Choroid plexus epithelial cell (primary cell): ENCODE measurements around the gene TMCO5A.

Experiments
- DNase-seq: peaks from one replicate; pipeline ENCODE4 v3.0.0-alpha.2; 2010; ENCODE audit warnings: low read depth
- H3K4me3 ChIP-seq: 2 replicates; pipeline ENCODE4 v1.5.1; 2011; ENCODE audit warnings: low read depth, mild to moderate bottlenecking, control low read depth, low read length, moderate library complexity
- TF ChIP-seq, protein P1 (sequence below): conservative IDR thresholded peaks from 2 replicates; pipeline ENCODE4 v1.5.1; 2011; ENCODE audit warnings: low read depth, mild to moderate bottlenecking, control low read depth, inconsistent platforms, low read length, moderate library complexity

TMCO5A gene

DNA sequence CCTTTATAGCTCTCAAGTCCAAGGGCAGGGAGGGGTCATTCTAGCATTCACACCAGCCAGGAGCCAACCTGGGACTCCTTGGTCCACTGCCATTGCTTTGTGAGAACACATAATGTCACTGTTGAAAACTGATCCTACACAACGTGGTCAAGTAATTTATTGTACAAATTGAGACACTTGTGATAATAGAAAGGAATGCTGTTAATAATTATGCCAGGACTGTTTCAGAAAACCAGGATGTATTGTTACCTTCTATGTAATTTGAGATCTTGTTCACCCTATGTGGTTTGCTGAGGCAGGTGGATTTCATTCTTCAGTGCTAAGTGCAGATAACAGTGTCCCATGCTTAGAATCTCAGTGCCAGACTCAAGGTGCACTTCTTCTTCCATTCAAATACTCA lies 33.3 kb downstream of the TMCO5A start:
- TF ChIP-seq, protein P1, sequence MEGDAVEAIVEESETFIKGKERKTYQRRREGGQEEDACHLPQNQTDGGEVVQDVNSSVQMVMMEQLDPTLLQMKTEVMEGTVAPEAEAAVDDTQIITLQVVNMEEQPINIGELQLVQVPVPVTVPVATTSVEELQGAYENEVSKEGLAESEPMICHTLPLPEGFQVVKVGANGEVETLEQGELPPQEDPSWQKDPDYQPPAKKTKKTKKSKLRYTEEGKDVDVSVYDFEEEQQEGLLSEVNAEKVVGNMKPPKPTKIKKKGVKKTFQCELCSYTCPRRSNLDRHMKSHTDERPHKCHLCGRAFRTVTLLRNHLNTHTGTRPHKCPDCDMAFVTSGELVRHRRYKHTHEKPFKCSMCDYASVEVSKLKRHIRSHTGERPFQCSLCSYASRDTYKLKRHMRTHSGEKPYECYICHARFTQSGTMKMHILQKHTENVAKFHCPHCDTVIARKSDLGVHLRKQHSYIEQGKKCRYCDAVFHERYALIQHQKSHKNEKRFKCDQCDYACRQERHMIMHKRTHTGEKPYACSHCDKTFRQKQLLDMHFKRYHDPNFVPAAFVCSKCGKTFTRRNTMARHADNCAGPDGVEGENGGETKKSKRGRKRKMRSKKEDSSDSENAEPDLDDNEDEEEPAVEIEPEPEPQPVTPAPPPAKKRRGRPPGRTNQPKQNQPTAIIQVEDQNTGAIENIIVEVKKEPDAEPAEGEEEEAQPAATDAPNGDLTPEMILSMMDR: no peak
- no peak overlapping the region for H3K4me3 ChIP-seq
- no peak for DNase-seq

DNA sequence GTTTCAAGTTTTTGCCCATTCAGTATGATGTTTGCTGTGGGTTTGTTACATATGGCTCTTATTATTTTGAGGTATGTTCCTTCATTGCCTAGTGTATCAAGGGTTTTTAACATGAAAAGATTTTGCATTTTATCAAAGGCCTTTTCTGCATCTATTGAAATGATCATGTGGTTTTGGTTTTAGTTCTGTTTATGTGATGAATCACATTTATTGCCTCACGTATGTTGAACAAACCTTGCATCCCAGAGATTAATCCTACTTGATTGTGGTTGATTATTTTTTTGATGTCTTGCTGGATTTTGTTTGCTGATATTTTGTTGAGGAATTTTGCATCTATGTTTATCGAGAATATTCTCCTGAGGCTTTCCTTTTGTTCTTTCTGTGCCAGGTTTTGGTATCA lies 39.4 kb downstream of the TMCO5A start:
- TF ChIP-seq, protein P1: no peak
- peak; percentile 42 for DNase-seq
- no peak overlapping the region for H3K4me3 ChIP-seq

DNA sequence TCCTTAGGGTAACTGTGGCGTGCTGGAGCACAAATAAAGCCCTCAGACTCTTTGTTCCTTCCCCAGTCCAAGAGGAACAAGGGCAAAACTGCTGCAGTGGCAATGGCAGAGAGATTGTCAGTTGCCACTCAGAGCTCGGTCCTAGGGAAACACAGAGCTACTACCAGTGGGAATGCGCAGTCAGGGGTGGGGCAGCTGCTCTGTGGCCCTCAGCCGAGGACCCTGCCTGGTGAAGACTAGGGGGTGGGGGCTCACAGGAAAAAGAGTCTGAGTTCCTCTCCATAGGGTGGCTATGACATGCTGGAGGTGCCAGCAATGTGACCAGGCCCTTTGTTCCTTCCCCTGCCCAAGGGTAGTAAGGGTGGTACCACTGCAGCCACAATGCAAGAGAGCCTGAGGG lies 43.8 kb downstream of the TMCO5A start:
- TF ChIP-seq, protein P1: no peak
- no peak for DNase-seq
- no peak overlapping the region for H3K4me3 ChIP-seq

DNA sequence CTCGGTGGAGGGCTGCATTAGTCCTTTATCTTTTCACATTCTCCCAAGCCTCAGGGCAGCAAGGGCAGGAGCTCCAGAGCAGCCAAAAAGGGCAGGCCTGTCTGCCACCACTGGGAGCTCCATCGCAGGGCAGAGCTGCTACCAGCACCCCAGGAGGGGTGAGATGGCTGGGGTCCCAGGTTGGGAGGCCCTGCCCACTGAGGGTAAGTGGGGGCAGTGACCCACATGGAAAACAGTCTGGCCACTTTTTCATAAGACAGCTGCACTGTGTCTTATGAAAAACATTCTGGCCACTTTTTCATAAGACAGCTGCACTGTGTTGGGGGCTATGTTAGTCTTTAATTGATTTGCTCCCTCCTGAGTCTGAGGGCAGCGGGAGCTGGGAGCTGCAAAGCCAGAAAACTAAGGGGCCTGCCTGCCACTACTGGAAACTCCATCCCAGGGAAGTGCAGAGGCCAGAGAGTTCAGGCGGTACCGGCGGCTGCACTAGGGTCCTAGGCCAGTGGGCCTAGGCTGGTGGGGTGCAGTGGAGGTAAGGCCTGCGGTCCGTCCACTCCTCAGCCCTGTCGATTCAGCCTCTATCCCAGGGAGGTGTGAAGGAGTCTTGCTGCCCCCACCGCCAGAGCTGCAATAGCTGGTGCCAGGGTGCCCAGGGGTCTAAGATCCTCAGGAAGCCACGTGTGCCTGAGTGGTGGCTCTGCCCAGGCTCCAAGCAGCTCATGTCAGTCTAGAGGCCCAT lies 45.4 kb downstream of the TMCO5A start:
- DNase-seq: no peak
- no peak overlapping the region for H3K4me3 ChIP-seq
- TF ChIP-seq, protein P1: no peak

DNA sequence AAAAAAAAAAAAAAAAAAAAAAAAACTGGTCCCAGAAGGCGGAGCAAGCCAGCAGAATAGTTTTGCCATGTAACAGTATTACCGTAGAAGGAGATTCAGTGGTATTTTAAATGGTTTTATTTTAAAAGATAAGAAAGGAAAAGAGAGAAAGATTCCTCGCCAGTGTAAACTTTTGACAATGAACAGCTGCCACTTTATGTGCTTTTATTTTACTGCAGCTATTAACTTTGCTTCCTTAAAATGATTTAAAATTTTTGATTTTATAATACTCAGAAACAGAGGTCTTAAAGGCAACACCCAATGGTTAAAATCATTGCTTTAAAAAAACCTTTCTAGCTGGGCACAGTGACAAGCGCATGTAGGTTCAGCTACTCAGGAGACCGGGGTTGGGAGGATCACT lies 46.8 kb downstream of the TMCO5A start:
- H3K4me3 ChIP-seq: no peak overlapping the region
- TF ChIP-seq, protein P1: no peak

DNA sequence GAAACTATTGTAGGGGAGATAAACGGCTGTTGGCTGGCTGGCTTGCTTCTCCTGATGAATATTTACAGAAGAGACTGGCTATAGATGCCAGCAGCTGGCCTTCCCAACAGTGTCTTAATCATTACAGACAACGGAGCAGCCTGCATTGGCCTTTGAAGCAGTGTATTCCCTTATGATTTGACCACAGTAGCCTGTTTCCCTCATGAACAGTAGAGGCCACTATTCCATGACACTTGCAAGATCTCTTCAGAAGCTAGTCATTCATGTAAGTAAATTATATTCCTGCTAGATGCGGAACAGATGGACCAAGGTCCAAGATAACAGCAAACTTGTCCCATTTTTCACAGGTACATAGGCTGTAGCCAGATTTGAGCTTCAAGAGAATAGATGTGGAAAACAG lies 47.3 kb downstream of the TMCO5A start:
- H3K4me3 ChIP-seq: no peak overlapping the region
- peak; percentile 78 for DNase-seq
- TF ChIP-seq, protein P1: peak; percentile 69

More for the DNA sequence above, 46.8 kb downstream of the TMCO5A start:
- no peak for DNase-seq

DNA sequence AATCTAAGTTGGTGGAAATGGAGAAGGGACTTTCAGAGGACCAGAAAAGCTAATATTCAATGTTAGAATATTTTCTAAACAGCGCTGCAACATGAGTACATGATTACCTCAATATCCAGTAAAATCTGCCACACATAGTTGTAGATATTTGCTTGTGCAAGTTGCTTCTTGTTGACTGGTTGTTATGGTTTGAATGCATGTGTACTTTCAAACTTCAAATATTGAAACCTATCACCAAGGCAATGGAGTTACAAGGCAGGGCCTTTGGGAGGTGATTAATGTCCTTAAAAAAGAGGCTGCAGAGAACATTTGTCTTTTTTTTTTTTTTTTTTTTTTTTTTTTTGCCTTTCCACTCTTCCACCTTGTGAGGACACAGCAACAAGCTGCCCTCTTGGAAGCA lies 49.9 kb downstream of the TMCO5A start:
- H3K4me3 ChIP-seq: no peak overlapping the region
- peak; percentile 6 for DNase-seq
- TF ChIP-seq, protein P1: no peak
